ENCODE results near the gene CLTCL1.

CLTCL1 gene

GRCh38 chr22:19193879-19194278 is 97.6 kb downstream of the CLTCL1 start:
- no peak for DNase-seq

- DNase-seq: no peak
Measured at GRCh38 chr22:19187716-19188563, 103.6 kb downstream of the CLTCL1 start.

- no peak for DNase-seq
Measured at GRCh38 chr22:19184276-19184997, 107.1 kb downstream of the CLTCL1 start.

- DNase-seq: no peak
Measured at GRCh38 chr22:19183216-19183615, 108.3 kb downstream of the CLTCL1 start.

- DNase-seq: no peak
Measured at GRCh38 chr22:19182472-19183157, 108.9 kb downstream of the CLTCL1 start.

GRCh38 chr22:19181786-19182471 is 109.6 kb downstream of the CLTCL1 start:
- no peak for DNase-seq

GRCh38 chr22:19180740-19181410 is 110.6 kb downstream of the CLTCL1 start:
- DNase-seq: no peak

GRCh38 chr22:19180234-19180633 is 111.3 kb downstream of the CLTCL1 start:
- DNase-seq: no peak

- DNase-seq: peak; percentile 26
Measured at GRCh38 chr22:19179497-19180048, 111.9 kb downstream of the CLTCL1 start.

GRCh38 chr22:19178657-19179496 is 112.6 kb downstream of the CLTCL1 start, which contains the start of gene SLC25A1:
Gene SLC25A1 (minus strand): TSS chr22:19178736. CDS start chr22:19178673, 63 bp downstream.
- DNase-seq: peak; percentile 60

- DNase-seq: no peak
Measured at GRCh38 chr22:19178065-19178656, 113.4 kb downstream of the CLTCL1 start.

- DNase-seq: no peak
Measured at GRCh38 chr22:19177164-19178064, 114.1 kb downstream of the CLTCL1 start.

GRCh38 chr22:19176732-19177131 is 114.8 kb downstream of the CLTCL1 start:
- no peak for DNase-seq

GRCh38 chr22:19176175-19176643 is 115.3 kb downstream of the CLTCL1 start:
- no peak for DNase-seq

GRCh38 chr22:19175602-19176174 is 115.8 kb downstream of the CLTCL1 start:
- DNase-seq: no peak

GRCh38 chr22:19175026-19175601 is 116.4 kb downstream of the CLTCL1 start:
- no peak for DNase-seq

GRCh38 chr22:19174106-19175025 is 117.2 kb downstream of the CLTCL1 start:
- peak; percentile 33 for DNase-seq
